A549 (cell line): ENCODE measurements around the gene THBD. TPM values are rescaled to one million over a fixed set of nuclear protein-coding genes. Genes with fewer than 3 reads are reported as not detected.

Experiments used
- ATAC-seq, 2 experiments: fragments of 200-7000 bp in 1 of 2; fragments of >200 bp in 1 of 2; cut with Nextera tagmentation in 1 of 2; cut with Tn5 transposase in 1 of 2; 3 replicates each; pipeline versions ENCODE4 v1.8.0 to v1.9.1; 2018 to 2020; ENCODE audit warnings: mild to moderate bottlenecking in 1 of 2, moderate library complexity in 1 of 2
- CTCF ChIA-PET: fragments of 300-600 bp; sonication (Branson Sonifier 250); formaldehyde crosslinking; extraction: SDS; loops from one replicate; lab custom pipeline; 2021; ENCODE audit warnings: antibody characterized with exemption, inconsistent platforms; lab: Yijun Ruan, JAX
- POLR2A ChIA-PET: fragments of 350-600 bp; formaldehyde crosslinking; extraction: SDS; loops from one replicate; lab custom pipeline; 2021; ENCODE audit warnings: antibody characterized with exemption, inconsistent platforms; lab: Yijun Ruan, JAX
- DNase-seq, 2 experiments: peaks; one replicate each; pipeline versions ENCODE4 v3.0.0 to v3.0.0-alpha.2; 2011 to 2016; ENCODE audit warnings: low read depth in 1 of 2, low spot score in 1 of 2
- FAIRE-seq: peaks from 2 replicates; lab custom pipeline; 2011; peaks lifted over from hg19 to GRCh38; lab: Jason Lieb, UNC
- H3K27ac ChIP-seq, 2 experiments: fragments of >200 bp; sonication (Bioruptor Twin); formaldehyde crosslinking; 3 replicates each; pipeline ENCODE4 v1.5.1; 2016 to 2017
- H3K4me1 ChIP-seq: fragments of >200 bp; sonication (Bioruptor Twin); formaldehyde crosslinking; 3 replicates; pipeline ENCODE4 v1.6.1; 2016
- H3K4me2 ChIP-seq: fragments of >200 bp; sonication (Bioruptor Twin); formaldehyde crosslinking; 3 replicates; pipeline ENCODE4 v1.6.1; 2016
- H3K4me3 ChIP-seq: fragments of >200 bp; sonication (Bioruptor Twin); formaldehyde crosslinking; 3 replicates; pipeline ENCODE4 v1.5.1; 2016
- H3K9me3 ChIP-seq: fragments of >200 bp; sonication (Bioruptor Twin); formaldehyde crosslinking; 3 replicates; pipeline ENCODE4 v1.6.1; 2016
- ATOH8 ChIP-seq: fragments of 250-450 bp; sonication (Bioruptor Pico); IDR thresholded peaks from 2 replicates; pipeline ENCODE4 v1.5.0; 2020; ENCODE audit warnings: low read depth, mild to moderate bottlenecking, moderate library complexity
- BCL3 ChIP-seq: fragments of >200 bp; sonication (Bioruptor Twin); formaldehyde crosslinking; IDR thresholded peaks from 3 replicates; pipeline ENCODE4 v1.6.1; 2016
- CBX2 ChIP-seq: fragments of 200-600 bp; sonication (generic); IDR thresholded peaks from 2 replicates; pipeline ENCODE4 v1.6.1; 2016; ENCODE audit warnings: low read depth, mild to moderate bottlenecking, borderline replicate concordance
- CBX8 ChIP-seq: fragments of 200-600 bp; sonication (generic); IDR thresholded peaks from 2 replicates; pipeline ENCODE4 v1.6.1; 2016
- CEBPB ChIP-seq, 2 experiments: fragments of >200 bp in 1 of 2; sonication (Bioruptor Twin) in 1 of 2; formaldehyde crosslinking in 1 of 2; IDR thresholded peaks; 2 replicates each; pipeline ENCODE4 v1.6.1; 2012 to 2016
- EHF ChIP-seq: fragments of 250-450 bp; sonication (Bioruptor Pico); IDR thresholded peaks from 2 replicates; pipeline ENCODE4 v1.5.0; 2020; ENCODE audit warnings: mild to moderate bottlenecking
- EHMT2 ChIP-seq: fragments of 200-600 bp; sonication (generic); IDR thresholded peaks from 2 replicates; pipeline ENCODE4 v1.6.1; 2016; ENCODE audit warnings: antibody characterized with exemption, low read depth, mild to moderate bottlenecking, moderate library complexity
- ELK1 ChIP-seq: fragments of 150-350 bp; IDR thresholded peaks from 2 replicates; pipeline ENCODE4 v1.6.1; 2014; ENCODE audit warnings: low read depth, mild to moderate bottlenecking, low read length
- EP300 ChIP-seq, 2 experiments: fragments of >200 bp; sonication (Bioruptor Twin); formaldehyde crosslinking; IDR thresholded peaks; 2 replicates in 1 of 2; 3 replicates in 1 of 2; pipeline ENCODE4 v1.6.1; 2016 to 2017
- FOXS1 ChIP-seq: fragments of 250-450 bp; sonication (Bioruptor Pico); IDR thresholded peaks from 2 replicates; pipeline ENCODE4 v1.5.0; 2020; ENCODE audit warnings: mild to moderate bottlenecking, moderate library complexity
- GATA3 ChIP-seq: IDR thresholded peaks from 2 replicates; pipeline ENCODE4 v1.6.1; 2012; ENCODE audit warnings: borderline replicate concordance
- HDAC2 ChIP-seq: fragments of 200-600 bp; sonication (generic); IDR thresholded peaks from 2 replicates; pipeline ENCODE4 v1.6.1; 2016
- HEYL ChIP-seq: fragments of 250-450 bp; sonication (Bioruptor Pico); IDR thresholded peaks from 2 replicates; pipeline ENCODE4 v1.8.0; 2021; ENCODE audit warnings: mild to moderate bottlenecking, moderate library complexity
- HOXB13 ChIP-seq: fragments of 250-450 bp; sonication (Bioruptor Pico); IDR thresholded peaks from 2 replicates; pipeline ENCODE4 v1.5.0; 2020; ENCODE audit warnings: low read depth, mild to moderate bottlenecking, moderate library complexity
- JUN ChIP-seq, 2 experiments: fragments of >200 bp; sonication (Bioruptor Twin); formaldehyde crosslinking; IDR thresholded peaks; 2 replicates in 1 of 2; 3 replicates in 1 of 2; pipeline ENCODE4 v1.6.1; 2016 to 2017
- JUNB ChIP-seq: fragments of >200 bp; sonication (Bioruptor Twin); formaldehyde crosslinking; IDR thresholded peaks from 2 replicates; pipeline ENCODE4 v1.6.1; 2016
- KDM1A ChIP-seq: fragments of 200-600 bp; sonication (generic); IDR thresholded peaks from 2 replicates; pipeline ENCODE4 v1.6.1; 2016; ENCODE audit warnings: low read depth, mild to moderate bottlenecking
- KDM5A ChIP-seq: fragments of 200-600 bp; sonication (generic); IDR thresholded peaks from 2 replicates; pipeline ENCODE4 v1.6.1; 2016; ENCODE audit warnings: antibody characterized with exemption, mild to moderate bottlenecking
- MAFK ChIP-seq: fragments of 450-650 bp; IDR thresholded peaks from 2 replicates; pipeline ENCODE4 v1.6.1; 2014; ENCODE audit not compliant: partially characterized antibody
- MAX ChIP-seq: IDR thresholded peaks from 2 replicates; pipeline ENCODE4 v1.6.1; 2012
- MYC ChIP-seq: IDR thresholded peaks from 2 replicates; pipeline ENCODE4 v1.6.1; 2012; ENCODE audit warnings: mild to moderate bottlenecking, inconsistent platforms, low read length, improper control_type of control experiment, borderline replicate concordance
- PBX3 ChIP-seq: IDR thresholded peaks from 2 replicates; pipeline ENCODE4 v1.6.1; 2012
- PHF8 ChIP-seq: fragments of 200-600 bp; sonication (generic); IDR thresholded peaks from 2 replicates; pipeline ENCODE4 v1.6.1; 2016; ENCODE audit warnings: low read depth, mild to moderate bottlenecking, antibody characterized with exemption, moderate library complexity, borderline replicate concordance
- POLR2A ChIP-seq: IDR thresholded peaks from 2 replicates; pipeline ENCODE4 v1.6.1; 2012; ENCODE audit warnings: mild to moderate bottlenecking, low read length
- RAD21 ChIP-seq, 2 experiments: fragments of >200 bp in 1 of 2; sonication (Bioruptor Twin) in 1 of 2; formaldehyde crosslinking in 1 of 2; IDR thresholded peaks in 1 of 2; conservative IDR thresholded peaks in 1 of 2; 2 replicates in 1 of 2; 3 replicates in 1 of 2; pipeline ENCODE4 v1.6.1; 2012 to 2018; ENCODE audit warnings: inconsistent platforms in 1 of 2
- RFX5 ChIP-seq: fragments of 450-650 bp; IDR thresholded peaks from 2 replicates; pipeline ENCODE4 v1.7.1; 2014; ENCODE audit warnings: antibody characterized with exemption, mild to moderate bottlenecking, moderate library complexity
- SREBF2 ChIP-seq: fragments of 450-650 bp; IDR thresholded peaks from 2 replicates; pipeline ENCODE4 v1.6.1; 2014; ENCODE audit warnings: mild to moderate bottlenecking, moderate library complexity
- TFCP2L1 ChIP-seq: fragments of 250-450 bp; sonication (Bioruptor Pico); IDR thresholded peaks from 2 replicates; pipeline ENCODE4 v1.5.0; 2021; ENCODE audit warnings: mild to moderate bottlenecking
- TP53 ChIP-seq: fragments of 250-450 bp; sonication (Bioruptor Pico); IDR thresholded peaks from 2 replicates; pipeline ENCODE4 v1.5.0; 2021; ENCODE audit warnings: mild to moderate bottlenecking, moderate library complexity
- ZC3H11A ChIP-seq: fragments of 450-650 bp; IDR thresholded peaks from 2 replicates; pipeline ENCODE4 v1.6.1; 2014; ENCODE audit warnings: antibody characterized with exemption, mild to moderate bottlenecking
- WGBS: methylation state at CpG from one replicate; pipeline ENCODE4 v1.1.6; 2017; ENCODE audit errors: missing lambda C conversion rate; 5-methylcytosine and 5-hydroxymethylcytosine counted together
- polyA plus RNA-seq, 4 experiments: library from polyadenylated mRNA; depleted of rRNA in 3 of 4; stranded (reverse); fragments of >200 nt; fragmentation: RNase III in 1 of 4; extraction: RNeasy Plus Mini Kit Qiagen cat#74134 plus additional on column Dnase treatment in 1 of 4; gene quantifications; 2 replicates in 3 of 4; 3 replicates in 1 of 4; pipeline ENCODE4 v1.2.3, GENCODE V29; 2011 to 2017

THBD gene
- polyA plus RNA-seq, 2 of the 4 experiments (the other 2 are of a cell fraction), result 25.8 to 29.6 TPM

- H3K4me2 ChIP-seq, result peak overlapping the region; percentile 79
- FAIRE-seq, result no peak
- CTCF ChIA-PET, result interaction anchor here (0.6 to 11.1 kb wide), 67 partner anchors 11 to 711 kb away, joined by 3 to 190 read pairs (median 4); partner anchors contain the start of gene NXT1
- H3K4me3 ChIP-seq, result peak overlapping the region; percentile 72
- POLR2A ChIA-PET, result interaction anchor here (0.7 to 4.6 kb wide), 18 partner anchors 9 to 660 kb away, joined by 3 to 48 read pairs (median 4); partner anchors contain the start of gene NXT1
- H3K9me3 ChIP-seq, result no peaks in the 10 kb centered on the region
- H3K27ac ChIP-seq, result peak overlapping the region; percentile 93 to 95
- ATAC-seq, result peak; percentile 51 to 68
- peaks cover 37% of the 10 kb centered on the region for H3K4me1 ChIP-seq
- 2% methylated on average over 29 of the region's 48 CpGs for WGBS
- TF ChIP-seq HDAC2 (no peak), HEYL (CRISPR knock-in tag) (no peak), POLR2A (peak; percentile 52), RAD21 (conservative IDR thresholded peaks at IDR 0.05 in 1 of 2, IDR thresholded peaks at IDR 0.05 in 1 of 2) (no peak), MYC (peak; percentile 39; the same call in 1 of the 2 replicates), RFX5 (no peak), JUN (IDR thresholded peaks at IDR 0.05) (peak in 1 of 2 experiments; percentile 8; a peak in 1 of 5 replicates)
- peak; percentile 72 to 81 for DNase-seq
These were observed 785 bp upstream of the THBD start for GRCh38 chr20:23050076-23050838.

GRCh38 chr20:23048283-23049200 is 930 bp downstream of the THBD start:
- peaks cover 45% of the 10 kb centered on the region for H3K4me1 ChIP-seq
- ChIA-PET CTCF (interaction anchor here (0.7 to 11.1 kb wide), 24 partner anchors 10 to 356 kb away, joined by 3 to 190 read pairs (median 5); partner anchors contain the start of gene SSTR4), POLR2A (interaction anchor here (1.0 to 4.6 kb wide), 8 partner anchors 86 to 357 kb away, joined by 3 to 31 read pairs (median 12); partner anchors contain the start of gene NXT1)
- H3K27ac ChIP-seq, result peak overlapping the region; percentile 93 to 95
- WGBS, result 11% methylated on average over 69 of the region's 92 CpGs
- FAIRE-seq, result no peak
- H3K4me2 ChIP-seq, result peak overlapping the region; percentile 79
- DNase-seq, result peak; percentile 76 to 83
- peak; percentile 60 to 78 for ATAC-seq
- H3K4me3 ChIP-seq, result peak overlapping the region; percentile 72
- no peaks in the 10 kb centered on the region for H3K9me3 ChIP-seq
- TF ChIP-seq KDM1A, result no peak
- peak; percentile 76 for TF ChIP-seq MAX
- no peak for TF ChIP-seq CBX8
- no peak for TF ChIP-seq EHF (CRISPR knock-in tag)
- no peak for TF ChIP-seq PBX3
- no peak for TF ChIP-seq TFCP2L1 (CRISPR knock-in tag)
- no peak for TF ChIP-seq EHMT2
- TF ChIP-seq BCL3, result no peak
- no peak for TF ChIP-seq MAFK
- no peak for TF ChIP-seq EP300 (IDR thresholded peaks at IDR 0.05)
- TF ChIP-seq JUN (IDR thresholded peaks at IDR 0.05), result peak in 1 of 2 experiments; percentile 45; a peak in 1 of 5 replicates
- no peak for TF ChIP-seq ELK1
- no peak for TF ChIP-seq PHF8
- no peak for TF ChIP-seq TP53 (CRISPR knock-in tag)
- TF ChIP-seq JUNB, result no peak
- no peak; the same call in 1 of the 2 replicates for TF ChIP-seq GATA3
- TF ChIP-seq RAD21 (conservative IDR thresholded peaks at IDR 0.05 in 1 of 2, IDR thresholded peaks at IDR 0.05 in 1 of 2), result peak; percentile 34 to 51; a peak in 4 of 5 replicates
- no peak for TF ChIP-seq SREBF2
- no peak for TF ChIP-seq KDM5A
- no peak for TF ChIP-seq HOXB13 (CRISPR knock-in tag)
- no peak for TF ChIP-seq CBX2
- TF ChIP-seq ZC3H11A, result no peak
- TF ChIP-seq HDAC2, result 0 out of 2 replicates have a peak, but pooled peaks have one; percentile 10
- TF ChIP-seq FOXS1 (CRISPR knock-in tag), result no peak
- TF ChIP-seq CEBPB (IDR thresholded peaks at IDR 0.05), result no peak
- no peak for TF ChIP-seq ATOH8 (CRISPR knock-in tag)
- no peak for TF ChIP-seq RFX5
